GM23338 (cell line): ENCODE data around the gene NDUFA3.

ENCODE experiments used
- CREB1 ChIP-seq: fragments of 250-450 bp; sonication (Bioruptor Pico); IDR thresholded peaks from 2 replicates; pipeline ENCODE4 v1.5.0; 2020; ENCODE audit warnings: low read depth, mild to moderate bottlenecking, moderate library complexity
- EZH2 ChIP-seq: fragments of 200-600 bp; sonication (generic); IDR thresholded peaks from one replicate; pipeline ENCODE4 v1.8.0; 2017; ENCODE audit warnings: antibody characterized with exemption, mild to moderate bottlenecking, low read depth; ENCODE audit not compliant: unreplicated experiment
- EZH2phosphoT487 ChIP-seq: fragments of 200-600 bp; sonication (generic); IDR thresholded peaks from one replicate; pipeline ENCODE4 v1.8.1; 2018; ENCODE audit warnings: antibody characterized with exemption; ENCODE audit not compliant: unreplicated experiment
- JUNB ChIP-seq: IDR thresholded peaks from one replicate; pipeline ENCODE4 v1.6.1; 2016; ENCODE audit warnings: antibody characterized with exemption; ENCODE audit not compliant: unreplicated experiment
- NANOG ChIP-seq: IDR thresholded peaks from 2 replicates; pipeline ENCODE4 v1.6.1; 2016; ENCODE audit warnings: antibody characterized with exemption, borderline replicate concordance
- POLR2AphosphoS5 ChIP-seq: IDR thresholded peaks from 2 replicates; pipeline ENCODE4 v1.6.1; 2016; ENCODE audit warnings: antibody characterized with exemption, low read depth
- STAT1 ChIP-seq: IDR thresholded peaks from one replicate; pipeline ENCODE4 v1.6.1; 2016; ENCODE audit warnings: antibody characterized with exemption; ENCODE audit not compliant: unreplicated experiment
- ZNF114 ChIP-seq: fragments of 250-450 bp; sonication (Bioruptor Pico); IDR thresholded peaks from 2 replicates; pipeline ENCODE4 v1.5.0; 2020; ENCODE audit warnings: mild to moderate bottlenecking, moderate library complexity
- ZNF331 ChIP-seq: fragments of 250-450 bp; sonication (Bioruptor Pico); IDR thresholded peaks from 2 replicates; pipeline ENCODE4 v1.5.0; 2020; ENCODE audit warnings: low read depth, mild to moderate bottlenecking, moderate library complexity
- TF ChIP-seq, protein P1 (sequence below): IDR thresholded peaks from one replicate; pipeline ENCODE4 v1.6.1; 2018; ENCODE audit warnings: antibody characterized with exemption; ENCODE audit not compliant: unreplicated experiment
- TF ChIP-seq, protein P2 (sequence below), 2 experiments: fragments of 200-600 bp in 1 of 2; sonication (generic) in 1 of 2; conservative IDR thresholded peaks; 2 replicates each; pipeline versions ENCODE4 v1.5.1 to v1.6.1; 2016 to 2017; ENCODE audit warnings: antibody characterized with exemption in 2 of 2, low read depth in 2 of 2, mild to moderate bottlenecking in 2 of 2, moderate library complexity in 1 of 2
- TF ChIP-seq, protein P3 (sequence below): IDR thresholded peaks from 2 replicates; pipeline ENCODE4 v1.6.1; 2016; ENCODE audit warnings: antibody characterized with exemption
- TF ChIP-seq, protein P4 (sequence below): fragments of 250-450 bp; sonication (Bioruptor Pico); IDR thresholded peaks from 2 replicates; pipeline ENCODE4 v1.5.0; 2020; ENCODE audit warnings: mild to moderate bottlenecking, moderate library complexity

DNA sequence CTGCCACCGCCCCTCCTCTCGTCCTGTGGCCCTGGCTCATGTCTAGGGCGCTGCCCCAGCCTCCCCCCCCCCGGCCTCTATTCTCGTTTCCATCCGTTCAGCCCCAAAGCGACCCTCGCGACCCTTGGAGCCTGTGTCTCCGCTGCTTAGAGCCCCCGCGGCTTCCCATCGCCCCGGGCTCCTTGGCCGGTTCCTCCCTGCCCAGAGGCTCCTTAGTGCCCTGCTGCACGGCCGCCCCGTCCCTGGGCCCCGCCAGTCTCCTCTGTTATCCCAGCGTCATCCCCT, 25.7 kb downstream of the NDUFA3 start:
- TF ChIP-seq, protein P1, sequence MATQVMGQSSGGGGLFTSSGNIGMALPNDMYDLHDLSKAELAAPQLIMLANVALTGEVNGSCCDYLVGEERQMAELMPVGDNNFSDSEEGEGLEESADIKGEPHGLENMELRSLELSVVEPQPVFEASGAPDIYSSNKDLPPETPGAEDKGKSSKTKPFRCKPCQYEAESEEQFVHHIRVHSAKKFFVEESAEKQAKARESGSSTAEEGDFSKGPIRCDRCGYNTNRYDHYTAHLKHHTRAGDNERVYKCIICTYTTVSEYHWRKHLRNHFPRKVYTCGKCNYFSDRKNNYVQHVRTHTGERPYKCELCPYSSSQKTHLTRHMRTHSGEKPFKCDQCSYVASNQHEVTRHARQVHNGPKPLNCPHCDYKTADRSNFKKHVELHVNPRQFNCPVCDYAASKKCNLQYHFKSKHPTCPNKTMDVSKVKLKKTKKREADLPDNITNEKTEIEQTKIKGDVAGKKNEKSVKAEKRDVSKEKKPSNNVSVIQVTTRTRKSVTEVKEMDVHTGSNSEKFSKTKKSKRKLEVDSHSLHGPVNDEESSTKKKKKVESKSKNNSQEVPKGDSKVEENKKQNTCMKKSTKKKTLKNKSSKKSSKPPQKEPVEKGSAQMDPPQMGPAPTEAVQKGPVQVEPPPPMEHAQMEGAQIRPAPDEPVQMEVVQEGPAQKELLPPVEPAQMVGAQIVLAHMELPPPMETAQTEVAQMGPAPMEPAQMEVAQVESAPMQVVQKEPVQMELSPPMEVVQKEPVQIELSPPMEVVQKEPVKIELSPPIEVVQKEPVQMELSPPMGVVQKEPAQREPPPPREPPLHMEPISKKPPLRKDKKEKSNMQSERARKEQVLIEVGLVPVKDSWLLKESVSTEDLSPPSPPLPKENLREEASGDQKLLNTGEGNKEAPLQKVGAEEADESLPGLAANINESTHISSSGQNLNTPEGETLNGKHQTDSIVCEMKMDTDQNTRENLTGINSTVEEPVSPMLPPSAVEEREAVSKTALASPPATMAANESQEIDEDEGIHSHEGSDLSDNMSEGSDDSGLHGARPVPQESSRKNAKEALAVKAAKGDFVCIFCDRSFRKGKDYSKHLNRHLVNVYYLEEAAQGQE = no peak
- TF ChIP-seq, protein P2, sequence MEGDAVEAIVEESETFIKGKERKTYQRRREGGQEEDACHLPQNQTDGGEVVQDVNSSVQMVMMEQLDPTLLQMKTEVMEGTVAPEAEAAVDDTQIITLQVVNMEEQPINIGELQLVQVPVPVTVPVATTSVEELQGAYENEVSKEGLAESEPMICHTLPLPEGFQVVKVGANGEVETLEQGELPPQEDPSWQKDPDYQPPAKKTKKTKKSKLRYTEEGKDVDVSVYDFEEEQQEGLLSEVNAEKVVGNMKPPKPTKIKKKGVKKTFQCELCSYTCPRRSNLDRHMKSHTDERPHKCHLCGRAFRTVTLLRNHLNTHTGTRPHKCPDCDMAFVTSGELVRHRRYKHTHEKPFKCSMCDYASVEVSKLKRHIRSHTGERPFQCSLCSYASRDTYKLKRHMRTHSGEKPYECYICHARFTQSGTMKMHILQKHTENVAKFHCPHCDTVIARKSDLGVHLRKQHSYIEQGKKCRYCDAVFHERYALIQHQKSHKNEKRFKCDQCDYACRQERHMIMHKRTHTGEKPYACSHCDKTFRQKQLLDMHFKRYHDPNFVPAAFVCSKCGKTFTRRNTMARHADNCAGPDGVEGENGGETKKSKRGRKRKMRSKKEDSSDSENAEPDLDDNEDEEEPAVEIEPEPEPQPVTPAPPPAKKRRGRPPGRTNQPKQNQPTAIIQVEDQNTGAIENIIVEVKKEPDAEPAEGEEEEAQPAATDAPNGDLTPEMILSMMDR (conservative IDR thresholded peaks at IDR 0.05; ENCODE audit: low read depth in 2 of 2) = no peak
- TF ChIP-seq EZH2phosphoT487 = no peak
- TF ChIP-seq EZH2 = no peak
- TF ChIP-seq JUNB = no peak
- no peak for TF ChIP-seq POLR2AphosphoS5
- TF ChIP-seq, protein P3, sequence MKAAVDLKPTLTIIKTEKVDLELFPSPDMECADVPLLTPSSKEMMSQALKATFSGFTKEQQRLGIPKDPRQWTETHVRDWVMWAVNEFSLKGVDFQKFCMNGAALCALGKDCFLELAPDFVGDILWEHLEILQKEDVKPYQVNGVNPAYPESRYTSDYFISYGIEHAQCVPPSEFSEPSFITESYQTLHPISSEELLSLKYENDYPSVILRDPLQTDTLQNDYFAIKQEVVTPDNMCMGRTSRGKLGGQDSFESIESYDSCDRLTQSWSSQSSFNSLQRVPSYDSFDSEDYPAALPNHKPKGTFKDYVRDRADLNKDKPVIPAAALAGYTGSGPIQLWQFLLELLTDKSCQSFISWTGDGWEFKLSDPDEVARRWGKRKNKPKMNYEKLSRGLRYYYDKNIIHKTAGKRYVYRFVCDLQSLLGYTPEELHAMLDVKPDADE = no peak
- no peak for TF ChIP-seq STAT1
- no peak for TF ChIP-seq ZNF331 (CRISPR knock-in tag)
- no peak for TF ChIP-seq NANOG
- no peak for TF ChIP-seq CREB1 (CRISPR knock-in tag)
- no peak for TF ChIP-seq ZNF114
- TF ChIP-seq, protein P4, sequence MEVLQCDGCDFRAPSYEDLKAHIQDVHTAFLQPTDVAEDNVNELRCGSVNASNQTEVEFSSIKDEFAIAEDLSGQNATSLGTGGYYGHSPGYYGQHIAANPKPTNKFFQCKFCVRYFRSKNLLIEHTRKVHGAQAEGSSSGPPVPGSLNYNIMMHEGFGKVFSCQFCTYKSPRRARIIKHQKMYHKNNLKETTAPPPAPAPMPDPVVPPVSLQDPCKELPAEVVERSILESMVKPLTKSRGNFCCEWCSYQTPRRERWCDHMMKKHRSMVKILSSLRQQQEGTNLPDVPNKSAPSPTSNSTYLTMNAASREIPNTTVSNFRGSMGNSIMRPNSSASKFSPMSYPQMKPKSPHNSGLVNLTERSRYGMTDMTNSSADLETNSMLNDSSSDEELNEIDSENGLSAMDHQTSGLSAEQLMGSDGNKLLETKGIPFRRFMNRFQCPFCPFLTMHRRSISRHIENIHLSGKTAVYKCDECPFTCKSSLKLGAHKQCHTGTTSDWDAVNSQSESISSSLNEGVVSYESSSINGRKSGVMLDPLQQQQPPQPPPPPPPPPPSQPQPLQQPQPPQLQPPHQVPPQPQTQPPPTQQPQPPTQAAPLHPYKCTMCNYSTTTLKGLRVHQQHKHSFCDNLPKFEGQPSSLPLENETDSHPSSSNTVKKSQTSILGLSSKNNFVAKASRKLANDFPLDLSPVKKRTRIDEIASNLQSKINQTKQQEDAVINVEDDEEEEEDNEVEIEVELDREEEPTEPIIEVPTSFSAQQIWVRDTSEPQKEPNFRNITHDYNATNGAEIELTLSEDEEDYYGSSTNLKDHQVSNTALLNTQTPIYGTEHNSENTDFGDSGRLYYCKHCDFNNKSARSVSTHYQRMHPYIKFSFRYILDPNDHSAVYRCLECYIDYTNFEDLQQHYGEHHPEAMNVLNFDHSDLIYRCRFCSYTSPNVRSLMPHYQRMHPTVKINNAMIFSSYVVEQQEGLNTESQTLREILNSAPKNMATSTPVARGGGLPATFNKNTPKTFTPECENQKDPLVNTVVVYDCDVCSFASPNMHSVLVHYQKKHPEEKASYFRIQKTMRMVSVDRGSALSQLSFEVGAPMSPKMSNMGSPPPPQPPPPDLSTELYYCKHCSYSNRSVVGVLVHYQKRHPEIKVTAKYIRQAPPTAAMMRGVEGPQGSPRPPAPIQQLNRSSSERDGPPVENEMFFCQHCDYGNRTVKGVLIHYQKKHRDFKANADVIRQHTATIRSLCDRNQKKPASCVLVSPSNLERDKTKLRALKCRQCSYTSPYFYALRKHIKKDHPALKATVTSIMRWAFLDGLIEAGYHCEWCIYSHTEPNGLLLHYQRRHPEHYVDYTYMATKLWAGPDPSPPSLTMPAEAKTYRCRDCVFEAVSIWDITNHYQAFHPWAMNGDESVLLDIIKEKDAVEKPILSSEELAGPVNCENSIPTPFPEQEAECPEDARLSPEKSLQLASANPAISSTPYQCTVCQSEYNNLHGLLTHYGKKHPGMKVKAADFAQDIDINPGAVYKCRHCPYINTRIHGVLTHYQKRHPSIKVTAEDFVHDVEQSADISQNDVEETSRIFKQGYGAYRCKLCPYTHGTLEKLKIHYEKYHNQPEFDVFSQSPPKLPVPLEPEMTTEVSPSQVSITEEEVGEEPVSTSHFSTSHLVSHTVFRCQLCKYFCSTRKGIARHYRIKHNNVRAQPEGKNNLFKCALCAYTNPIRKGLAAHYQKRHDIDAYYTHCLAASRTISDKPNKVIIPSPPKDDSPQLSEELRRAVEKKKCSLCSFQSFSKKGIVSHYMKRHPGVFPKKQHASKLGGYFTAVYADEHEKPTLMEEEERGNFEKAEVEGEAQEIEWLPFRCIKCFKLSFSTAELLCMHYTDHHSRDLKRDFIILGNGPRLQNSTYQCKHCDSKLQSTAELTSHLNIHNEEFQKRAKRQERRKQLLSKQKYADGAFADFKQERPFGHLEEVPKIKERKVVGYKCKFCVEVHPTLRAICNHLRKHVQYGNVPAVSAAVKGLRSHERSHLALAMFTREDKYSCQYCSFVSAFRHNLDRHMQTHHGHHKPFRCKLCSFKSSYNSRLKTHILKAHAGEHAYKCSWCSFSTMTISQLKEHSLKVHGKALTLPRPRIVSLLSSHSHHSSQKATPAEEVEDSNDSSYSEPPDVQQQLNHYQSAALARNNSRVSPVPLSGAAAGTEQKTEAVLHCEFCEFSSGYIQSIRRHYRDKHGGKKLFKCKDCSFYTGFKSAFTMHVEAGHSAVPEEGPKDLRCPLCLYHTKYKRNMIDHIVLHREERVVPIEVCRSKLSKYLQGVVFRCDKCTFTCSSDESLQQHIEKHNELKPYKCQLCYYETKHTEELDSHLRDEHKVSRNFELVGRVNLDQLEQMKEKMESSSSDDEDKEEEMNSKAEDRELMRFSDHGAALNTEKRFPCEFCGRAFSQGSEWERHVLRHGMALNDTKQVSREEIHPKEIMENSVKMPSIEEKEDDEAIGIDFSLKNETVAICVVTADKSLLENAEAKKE = no peak
